K562 (cell line): ENCODE data around the gene QSOX2. TPM values are rescaled to one million over a fixed set of nuclear protein-coding genes. Genes with fewer than 3 reads are reported as not detected.

ENCODE experiments used
- ARNT ChIP-seq, 2 experiments: fragments of 450-650 bp; IDR thresholded peaks; 2 replicates each; pipeline ENCODE4 v1.6.1; 2016; ENCODE audit warnings: mild to moderate bottlenecking in 1 of 2
- CCAR2 ChIP-seq: fragments of 200-400 bp; formaldehyde crosslinking; IDR thresholded peaks from 2 replicates; pipeline ENCODE4 v1.6.1; 2017; ENCODE audit warnings: mild to moderate bottlenecking, low read depth, low read length
- FOXA3 ChIP-seq, 2 experiments: fragments of 450-650 bp in 1 of 2; sonication (generic) in 1 of 2; formaldehyde crosslinking; IDR thresholded peaks in 1 of 2; conservative IDR thresholded peaks in 1 of 2; 2 replicates each; pipeline versions ENCODE4 v1.4.0 to v1.8.0; 2020 to 2022; ENCODE audit warnings: mild to moderate bottlenecking in 2 of 2, missing genetic modification reagents in 1 of 2
- HEY1 ChIP-seq: fragments of 250-450 bp; sonication (Bioruptor Pico); IDR thresholded peaks from 2 replicates; pipeline ENCODE4 v1.5.0; 2020; ENCODE audit warnings: mild to moderate bottlenecking, moderate library complexity, borderline replicate concordance
- KLF10 ChIP-seq: fragments of 250-450 bp; sonication (Bioruptor Pico); IDR thresholded peaks from 2 replicates; pipeline ENCODE4 v1.6.1; 2021; ENCODE audit warnings: matching md5 sums
- MAZ ChIP-seq, 2 experiments: fragments of 450-650 bp in 1 of 2; sonication (generic) in 1 of 2; formaldehyde crosslinking; IDR thresholded peaks in 1 of 2; conservative IDR thresholded peaks in 1 of 2; 2 replicates each; pipeline versions ENCODE4 v1.4.0 to v1.5.0; 2020; ENCODE audit warnings: mild to moderate bottlenecking in 1 of 2, missing genetic modification reagents in 1 of 2
- MCM2 ChIP-seq: fragments of 450-650 bp; IDR thresholded peaks from 2 replicates; pipeline ENCODE4 v1.6.1; 2017; ENCODE audit warnings: low read depth, mild to moderate bottlenecking
- MEF2A ChIP-seq: IDR thresholded peaks from 2 replicates; pipeline ENCODE4 v1.6.1; 2011; ENCODE audit warnings: low read depth, mild to moderate bottlenecking, low read length, moderate library complexity; ENCODE audit not compliant: control insufficient read depth
- PCBP1 ChIP-seq: fragments of 200-400 bp; formaldehyde crosslinking; IDR thresholded peaks from 2 replicates; pipeline ENCODE4 v1.6.1; 2018; ENCODE audit warnings: mild to moderate bottlenecking, low read depth, low read length; ENCODE audit not compliant: poor library complexity, severe bottlenecking
- POLR3A ChIP-seq: IDR thresholded peaks from 2 replicates; pipeline ENCODE4 v1.6.1; 2011; ENCODE audit warnings: borderline replicate concordance, mild to moderate bottlenecking, moderate library complexity; ENCODE audit not compliant: insufficient read length, insufficient read depth; ENCODE audit errors: extremely low read depth
- RBFOX2 ChIP-seq: fragments of 200-400 bp; formaldehyde crosslinking; IDR thresholded peaks from 2 replicates; pipeline ENCODE4 v1.6.1; 2017; ENCODE audit warnings: low read depth, mild to moderate bottlenecking, low read length, moderate library complexity
- TOE1 ChIP-seq, 2 experiments: fragments of 450-650 bp in 1 of 2; sonication (generic) in 1 of 2; formaldehyde crosslinking in 1 of 2; IDR thresholded peaks; 2 replicates each; pipeline versions ENCODE4 v1.7.1 to v1.8.0; 2016 to 2022; ENCODE audit warnings: borderline replicate concordance in 2 of 2, mild to moderate bottlenecking in 2 of 2, antibody characterized with exemption in 1 of 2, inconsistent platforms in 1 of 2, low read depth in 1 of 2, missing genetic modification reagents in 1 of 2, moderate library complexity in 1 of 2
- ZBTB8A ChIP-seq: fragments of 450-650 bp; IDR thresholded peaks from 2 replicates; pipeline ENCODE4 v1.6.1; 2018; ENCODE audit warnings: mild to moderate bottlenecking, moderate library complexity; ENCODE audit not compliant: partially characterized antibody
- ZFP30 ChIP-seq: fragments of 250-450 bp; sonication (Bioruptor Pico); IDR thresholded peaks from 2 replicates; pipeline ENCODE4 v1.8.0; 2022; ENCODE audit warnings: moderate library complexity, mild to moderate bottlenecking, inconsistent platforms, borderline replicate concordance
- ZNF121 ChIP-seq: sonication (generic); formaldehyde crosslinking; conservative IDR thresholded peaks from 2 replicates; pipeline ENCODE4 v1.8.0; 2022; ENCODE audit warnings: missing genetic modification reagents
- ZNF3 ChIP-seq: fragments of 250-450 bp; sonication (Bioruptor Pico); IDR thresholded peaks from 2 replicates; pipeline ENCODE4 v1.5.0; 2021; ENCODE audit warnings: mild to moderate bottlenecking, moderate library complexity
- ZNF764 ChIP-seq: fragments of 250-450 bp; sonication (Bioruptor Pico); IDR thresholded peaks from 2 replicates; pipeline ENCODE4 v1.4.0; 2020; ENCODE audit warnings: low read depth, mild to moderate bottlenecking, moderate library complexity
- polyA plus RNA-seq, 8 experiments: library from polyadenylated mRNA; depleted of rRNA in 4 of 8; stranded (reverse) in 5 of 8; unstranded in 3 of 8; fragments of >200 nt; fragmentation: Nextera tagmentation in 2 of 8; fragmentation: Illumina TruSeq in 1 of 8; extraction: Ambion mirVana in 2 of 8; extraction: Trizol in 1 of 8; gene quantifications; 2 replicates each; pipeline versions ENCODE4 v1.2.1 to v1.2.3, GENCODE V29; 2011 to 2014; ENCODE audit warnings: inconsistent platforms in 1 of 8, missing spikeins in 1 of 8
- total RNA-seq, 7 experiments: library from RNA; depleted of rRNA in 6 of 7; stranded (reverse); fragments of >200 nt in 6 of 7; fragmentation: Illumina TruSeq in 2 of 7; extraction: Trizol in 2 of 7; gene quantifications; 2 replicates each; pipeline versions ENCODE4 v1.2.1 to v1.2.3, GENCODE V29; 2011 to 2021; ENCODE audit warnings: low replicate concordance in 1 of 7
- TF ChIP-seq, protein P1 (sequence below): fragments of 450-650 bp; IDR thresholded peaks from 2 replicates; pipeline ENCODE4 v1.6.1; 2018; ENCODE audit not compliant: partially characterized antibody
- TF ChIP-seq, protein P2 (sequence below): sonication (generic); formaldehyde crosslinking; IDR thresholded peaks from 2 replicates; pipeline ENCODE4 v1.8.0; 2022; ENCODE audit warnings: missing genetic modification reagents, mild to moderate bottlenecking, moderate library complexity, borderline replicate concordance
- TF ChIP-seq, protein P3 (sequence below): fragments of 450-650 bp; formaldehyde crosslinking; IDR thresholded peaks from 2 replicates; pipeline ENCODE4 v1.4.0; 2022; ENCODE audit warnings: missing genetic modification characterization

The QSOX2 gene
- total and polyA plus RNA-seq, 9 of the 15 experiments (the other 6 are each of a cell fraction or from before 2014, with no cell fraction given): 0.51 to 23.7 (median 12.7) TPM

DNA sequence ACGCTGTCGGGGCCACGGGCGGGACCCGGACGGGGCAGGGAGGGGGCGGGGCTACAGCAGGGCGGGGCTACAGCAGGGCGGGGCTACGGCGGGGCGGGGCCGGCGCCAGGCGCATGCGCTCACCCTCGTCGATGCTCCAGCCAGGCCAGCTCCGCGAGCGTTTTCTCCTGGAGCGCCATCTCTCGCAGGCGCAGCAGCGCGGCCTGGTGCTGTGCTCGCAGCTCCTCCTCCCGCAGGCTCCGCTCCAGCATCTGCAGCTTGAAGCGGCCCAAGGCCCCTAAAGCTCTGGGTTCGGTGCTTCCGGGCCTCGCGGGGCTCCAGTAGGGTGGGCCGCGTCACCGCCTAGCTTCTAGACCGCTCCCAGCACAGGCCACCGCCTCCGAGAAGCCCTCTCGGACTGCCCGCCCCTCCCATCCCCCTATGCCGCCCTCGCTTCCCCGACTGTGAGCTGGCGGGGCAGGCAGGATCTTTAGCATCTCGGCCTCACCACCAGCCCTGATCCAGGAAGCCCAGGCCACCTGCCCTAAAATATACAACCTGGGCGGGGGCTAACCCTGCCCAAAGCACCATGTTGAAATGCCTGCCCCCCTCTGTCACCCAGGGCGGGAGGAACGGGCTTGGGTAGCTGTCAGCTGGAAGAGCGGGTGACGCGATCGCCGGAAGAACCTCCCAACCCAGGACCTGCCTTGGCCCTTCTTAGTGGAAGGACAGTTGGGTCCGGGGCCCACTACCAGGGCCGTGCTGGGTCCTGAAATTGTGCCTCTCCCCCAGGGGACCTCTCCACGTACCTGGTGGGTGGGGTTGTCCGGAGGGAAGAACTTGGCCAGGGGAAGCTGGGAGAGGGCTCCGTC lies 21.9 kb upstream of the QSOX2 start (continued):
- TF ChIP-seq CCAR2: no peak
- no peak for TF ChIP-seq ZNF3 (CRISPR knock-in tag)
- no peak for TF ChIP-seq MCM2
- no peak for TF ChIP-seq KLF10 (CRISPR knock-in tag)
- TF ChIP-seq, protein P1, sequence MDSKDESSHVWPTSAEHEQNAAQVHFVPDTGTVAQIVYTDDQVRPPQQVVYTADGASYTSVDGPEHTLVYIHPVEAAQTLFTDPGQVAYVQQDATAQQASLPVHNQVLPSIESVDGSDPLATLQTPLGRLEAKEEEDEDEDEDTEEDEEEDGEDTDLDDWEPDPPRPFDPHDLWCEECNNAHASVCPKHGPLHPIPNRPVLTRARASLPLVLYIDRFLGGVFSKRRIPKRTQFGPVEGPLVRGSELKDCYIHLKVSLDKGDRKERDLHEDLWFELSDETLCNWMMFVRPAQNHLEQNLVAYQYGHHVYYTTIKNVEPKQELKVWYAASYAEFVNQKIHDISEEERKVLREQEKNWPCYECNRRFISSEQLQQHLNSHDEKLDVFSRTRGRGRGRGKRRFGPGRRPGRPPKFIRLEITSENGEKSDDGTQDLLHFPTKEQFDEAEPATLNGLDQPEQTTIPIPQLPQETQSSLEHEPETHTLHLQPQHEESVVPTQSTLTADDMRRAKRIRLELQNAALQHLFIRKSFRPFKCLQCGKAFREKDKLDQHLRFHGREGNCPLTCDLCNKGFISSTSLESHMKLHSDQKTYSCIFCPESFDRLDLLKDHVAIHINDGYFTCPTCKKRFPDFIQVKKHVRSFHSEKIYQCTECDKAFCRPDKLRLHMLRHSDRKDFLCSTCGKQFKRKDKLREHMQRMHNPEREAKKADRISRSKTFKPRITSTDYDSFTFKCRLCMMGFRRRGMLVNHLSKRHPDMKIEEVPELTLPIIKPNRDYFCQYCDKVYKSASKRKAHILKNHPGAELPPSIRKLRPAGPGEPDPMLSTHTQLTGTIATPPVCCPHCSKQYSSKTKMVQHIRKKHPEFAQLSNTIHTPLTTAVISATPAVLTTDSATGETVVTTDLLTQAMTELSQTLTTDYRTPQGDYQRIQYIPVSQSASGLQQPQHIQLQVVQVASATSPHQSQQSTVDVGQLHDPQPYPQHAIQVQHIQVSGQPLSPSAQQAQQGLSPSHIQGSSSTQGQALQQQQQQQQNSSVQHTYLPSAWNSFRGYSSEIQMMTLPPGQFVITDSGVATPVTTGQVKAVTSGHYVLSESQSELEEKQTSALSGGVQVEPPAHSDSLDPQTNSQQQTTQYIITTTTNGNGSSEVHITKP: no peak
- TF ChIP-seq, protein P2, sequence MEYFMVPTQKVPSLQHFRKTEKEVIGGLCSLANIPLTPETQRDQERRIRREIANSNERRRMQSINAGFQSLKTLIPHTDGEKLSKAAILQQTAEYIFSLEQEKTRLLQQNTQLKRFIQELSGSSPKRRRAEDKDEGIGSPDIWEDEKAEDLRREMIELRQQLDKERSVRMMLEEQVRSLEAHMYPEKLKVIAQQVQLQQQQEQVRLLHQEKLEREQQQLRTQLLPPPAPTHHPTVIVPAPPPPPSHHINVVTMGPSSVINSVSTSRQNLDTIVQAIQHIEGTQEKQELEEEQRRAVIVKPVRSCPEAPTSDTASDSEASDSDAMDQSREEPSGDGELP (CRISPR knock-in tag): no peak
- TF ChIP-seq, protein P3, sequence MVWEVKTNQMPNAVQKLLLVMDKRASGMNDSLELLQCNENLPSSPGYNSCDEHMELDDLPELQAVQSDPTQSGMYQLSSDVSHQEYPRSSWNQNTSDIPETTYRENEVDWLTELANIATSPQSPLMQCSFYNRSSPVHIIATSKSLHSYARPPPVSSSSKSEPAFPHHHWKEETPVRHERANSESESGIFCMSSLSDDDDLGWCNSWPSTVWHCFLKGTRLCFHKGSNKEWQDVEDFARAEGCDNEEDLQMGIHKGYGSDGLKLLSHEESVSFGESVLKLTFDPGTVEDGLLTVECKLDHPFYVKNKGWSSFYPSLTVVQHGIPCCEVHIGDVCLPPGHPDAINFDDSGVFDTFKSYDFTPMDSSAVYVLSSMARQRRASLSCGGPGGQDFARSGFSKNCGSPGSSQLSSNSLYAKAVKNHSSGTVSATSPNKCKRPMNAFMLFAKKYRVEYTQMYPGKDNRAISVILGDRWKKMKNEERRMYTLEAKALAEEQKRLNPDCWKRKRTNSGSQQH (CRISPR knock-in tag): no peak
- 0 out of 4 replicates have a peak, but pooled peaks of 1 of the 2 experiments have one; percentile 22 for TF ChIP-seq FOXA3 (CRISPR knock-in tag; conservative IDR thresholded peaks at IDR 0.05 in 1 of 2, IDR thresholded peaks at IDR 0.05 in 1 of 2)
- no peak for TF ChIP-seq MEF2A
- no peak for TF ChIP-seq ZFP30 (CRISPR knock-in tag)
- no peak for TF ChIP-seq ARNT (IDR thresholded peaks at IDR 0.05)
- no peak for TF ChIP-seq ZBTB8A
- no peak for TF ChIP-seq POLR3A
- TF ChIP-seq PCBP1: peak; percentile 91
- TF ChIP-seq ZNF121 (CRISPR knock-in tag): no peak
- TF ChIP-seq ZNF764: no peak
- peak; percentile 37 to 76; a peak in 3 of 4 replicates for TF ChIP-seq MAZ (CRISPR knock-in tag; conservative IDR thresholded peaks at IDR 0.05 in 1 of 2, IDR thresholded peaks at IDR 0.05 in 1 of 2)
- TF ChIP-seq TOE1 (IDR thresholded peaks at IDR 0.05; ENCODE audit: borderline replicate concordance): no peak
- TF ChIP-seq TOE1 (CRISPR knock-in tag; IDR thresholded peaks at IDR 0.05; ENCODE audit: borderline replicate concordance, low read depth): no peak
- TF ChIP-seq RBFOX2: peak; percentile 70
- TF ChIP-seq HEY1 (CRISPR knock-in tag): no peak
